SU-DHL-6 (cell line): Measurements from ENCODE around the gene MMEL1.

Source experiments
- H2AFZ ChIP-seq: fragments of 200-600 bp; sonication (generic); 2 replicates; pipeline ENCODE4 v1.6.1; 2014; ENCODE audit warnings: low read depth, mild to moderate bottlenecking, moderate library complexity, mixed read lengths, antibody characterized with exemption, low read length; ENCODE audit not compliant: severe bottlenecking
- H3F3A ChIP-seq: fragments of 200-600 bp; shearing (Covaris generic); 2 replicates; pipeline ENCODE4 v1.6.0; 2016; ENCODE audit warnings: antibody characterized with exemption, mild to moderate bottlenecking; ENCODE audit not compliant: insufficient read depth
- H3K27ac ChIP-seq: fragments of 200-600 bp; sonication (generic); 2 replicates; pipeline ENCODE4 v1.5.1; 2016; ENCODE audit warnings: low read depth, mild to moderate bottlenecking, low read length, moderate library complexity, mixed read lengths
- H3K27me3 ChIP-seq: fragments of 200-600 bp; sonication (generic), shearing (Covaris generic); 2 replicates; pipeline ENCODE4 v1.6.0; 2014; ENCODE audit warnings: mild to moderate bottlenecking, low read length
- H3K36me3 ChIP-seq: fragments of 200-600 bp; sonication (generic); 2 replicates; pipeline ENCODE4 v1.6.1; 2014; ENCODE audit warnings: mild to moderate bottlenecking, low read length, mixed read lengths
- H3K4me2 ChIP-seq: fragments of 300-600, 200-600 bp; shearing (Covaris generic), sonication (generic); 2 replicates; pipeline ENCODE4 v1.6.0; 2014; ENCODE audit warnings: low read length, low read depth, mild to moderate bottlenecking; ENCODE audit not compliant: poor library complexity, severe bottlenecking
- H3K4me3 ChIP-seq: fragments of 200-600 bp; sonication (generic); 2 replicates; pipeline ENCODE4 v1.5.1; 2014; ENCODE audit warnings: antibody characterized with exemption, low read length, mild to moderate bottlenecking, mixed read lengths; ENCODE audit not compliant: insufficient read depth, poor library complexity, severe bottlenecking
- H3K79me2 ChIP-seq: fragments of 200-600 bp; sonication (generic); 2 replicates; pipeline ENCODE4 v1.6.1; 2014; ENCODE audit warnings: mild to moderate bottlenecking, low read length, moderate library complexity; ENCODE audit not compliant: insufficient read depth
- H3K9ac ChIP-seq: fragments of 200-600 bp; sonication (generic); 2 replicates; pipeline ENCODE4 v1.7.0; 2014; ENCODE audit warnings: mild to moderate bottlenecking, low read length
- H3K9me2 ChIP-seq: fragments of 200-600 bp; sonication (generic); replicated peaks from 2 replicates; pipeline ENCODE4 v1.6.1; 2014; ENCODE audit warnings: low read length; ENCODE audit not compliant: insufficient read depth
- H3K9me3 ChIP-seq: fragments of 200-600 bp; sonication (generic); 2 replicates; pipeline ENCODE4 v1.6.1; 2014; ENCODE audit warnings: low read length, mixed read lengths; ENCODE audit not compliant: insufficient read depth
- H4K20me1 ChIP-seq: fragments of 200-600 bp; sonication (generic); 2 replicates; pipeline ENCODE4 v1.6.1; 2014; ENCODE audit warnings: low read depth, mild to moderate bottlenecking, antibody characterized with exemption, low read length, moderate library complexity, mixed read lengths
- EZH2phosphoT487 ChIP-seq: fragments of 200-600 bp; sonication (generic), shearing (Covaris generic); conservative IDR thresholded peaks from 2 replicates; pipeline ENCODE4 v1.6.1; 2018; ENCODE audit warnings: mild to moderate bottlenecking, antibody characterized with exemption, low read length, moderate library complexity, mixed read lengths
- TF ChIP-seq, protein P1 (sequence below): fragments of 200-600 bp; sonication (generic); IDR thresholded peaks from one replicate; pipeline ENCODE4 v1.5.1; 2017; ENCODE audit warnings: antibody characterized with exemption, mild to moderate bottlenecking, low read length, moderate library complexity; ENCODE audit not compliant: insufficient read depth, poor library complexity, severe bottlenecking

Gene MMEL1

DNA sequence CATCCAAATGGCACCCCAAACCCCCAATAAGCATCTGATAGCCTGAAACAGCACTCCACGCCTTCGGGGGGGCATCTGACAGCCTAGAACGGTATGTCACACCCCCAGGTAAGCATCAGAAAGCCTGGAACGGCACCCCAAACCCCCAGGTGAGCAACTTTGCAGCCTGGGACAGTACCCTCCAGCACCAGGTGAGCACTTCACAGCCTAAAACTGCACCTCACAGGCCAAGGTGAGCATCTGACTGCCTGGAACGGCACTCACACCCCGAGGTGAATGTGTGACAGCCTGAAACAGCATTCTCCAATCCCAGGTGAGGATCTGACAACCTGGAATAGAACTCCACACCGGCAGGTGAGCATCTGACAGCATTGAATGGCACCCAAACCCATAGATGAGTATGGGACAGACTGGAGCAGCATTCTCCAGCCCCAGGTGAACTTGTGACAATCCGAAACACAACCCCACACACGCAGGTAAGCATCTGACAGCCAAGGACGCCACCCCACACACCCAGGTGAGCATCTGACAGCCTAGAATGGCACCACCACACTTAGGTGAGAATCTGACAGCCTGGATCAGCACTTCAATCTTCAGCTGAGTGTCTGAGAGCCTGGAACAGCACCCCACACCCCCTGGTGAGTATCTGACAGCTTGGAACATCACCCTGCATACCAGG is 18.3 kb upstream of the MMEL1 start:
- no peak overlapping the region for H3K27ac ChIP-seq
- no peak overlapping the region for H3K4me2 ChIP-seq
- H3K4me3 ChIP-seq = no peak overlapping the region
- no peaks in the 10 kb centered on the region for H3F3A ChIP-seq
- H3K79me2 ChIP-seq = no peaks in the 10 kb centered on the region
- TF ChIP-seq EZH2phosphoT487 = no peak
- TF ChIP-seq, protein P1, sequence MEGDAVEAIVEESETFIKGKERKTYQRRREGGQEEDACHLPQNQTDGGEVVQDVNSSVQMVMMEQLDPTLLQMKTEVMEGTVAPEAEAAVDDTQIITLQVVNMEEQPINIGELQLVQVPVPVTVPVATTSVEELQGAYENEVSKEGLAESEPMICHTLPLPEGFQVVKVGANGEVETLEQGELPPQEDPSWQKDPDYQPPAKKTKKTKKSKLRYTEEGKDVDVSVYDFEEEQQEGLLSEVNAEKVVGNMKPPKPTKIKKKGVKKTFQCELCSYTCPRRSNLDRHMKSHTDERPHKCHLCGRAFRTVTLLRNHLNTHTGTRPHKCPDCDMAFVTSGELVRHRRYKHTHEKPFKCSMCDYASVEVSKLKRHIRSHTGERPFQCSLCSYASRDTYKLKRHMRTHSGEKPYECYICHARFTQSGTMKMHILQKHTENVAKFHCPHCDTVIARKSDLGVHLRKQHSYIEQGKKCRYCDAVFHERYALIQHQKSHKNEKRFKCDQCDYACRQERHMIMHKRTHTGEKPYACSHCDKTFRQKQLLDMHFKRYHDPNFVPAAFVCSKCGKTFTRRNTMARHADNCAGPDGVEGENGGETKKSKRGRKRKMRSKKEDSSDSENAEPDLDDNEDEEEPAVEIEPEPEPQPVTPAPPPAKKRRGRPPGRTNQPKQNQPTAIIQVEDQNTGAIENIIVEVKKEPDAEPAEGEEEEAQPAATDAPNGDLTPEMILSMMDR = no peak
- H2AFZ ChIP-seq = no peak overlapping the region
- H3K9ac ChIP-seq = no peak overlapping the region
- H3K9me2 ChIP-seq = no peaks in the 10 kb centered on the region
- H3K36me3 ChIP-seq = no peaks in the 10 kb centered on the region
- H4K20me1 ChIP-seq = no peaks in the 10 kb centered on the region
- H3K9me3 ChIP-seq = no peaks in the 10 kb centered on the region
- H3K27me3 ChIP-seq = no peaks in the 10 kb centered on the region

DNA sequence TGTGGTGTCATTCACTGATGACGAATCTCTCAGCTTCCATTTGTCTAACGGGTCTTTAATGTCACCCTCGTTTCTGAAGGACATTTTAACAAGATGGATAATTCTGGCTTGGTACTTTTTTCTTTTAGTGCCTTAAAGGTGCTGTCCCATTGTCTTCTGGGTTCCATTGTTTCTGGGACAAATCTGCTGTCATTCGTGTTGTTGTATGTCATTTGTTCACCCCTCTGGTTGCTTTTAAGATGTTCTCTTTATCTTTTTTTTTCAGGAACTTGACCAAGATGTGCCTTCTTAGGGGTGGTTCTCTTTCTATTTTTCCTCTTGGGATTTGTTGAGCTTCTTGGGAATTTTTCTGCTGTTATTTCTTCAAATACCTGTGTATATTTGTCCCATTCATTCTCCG is 14.0 kb upstream of the MMEL1 start:
- no peaks in the 10 kb centered on the region for H3K9me3 ChIP-seq
- no peak for TF ChIP-seq EZH2phosphoT487
- TF ChIP-seq, protein P1 = no peak

DNA sequence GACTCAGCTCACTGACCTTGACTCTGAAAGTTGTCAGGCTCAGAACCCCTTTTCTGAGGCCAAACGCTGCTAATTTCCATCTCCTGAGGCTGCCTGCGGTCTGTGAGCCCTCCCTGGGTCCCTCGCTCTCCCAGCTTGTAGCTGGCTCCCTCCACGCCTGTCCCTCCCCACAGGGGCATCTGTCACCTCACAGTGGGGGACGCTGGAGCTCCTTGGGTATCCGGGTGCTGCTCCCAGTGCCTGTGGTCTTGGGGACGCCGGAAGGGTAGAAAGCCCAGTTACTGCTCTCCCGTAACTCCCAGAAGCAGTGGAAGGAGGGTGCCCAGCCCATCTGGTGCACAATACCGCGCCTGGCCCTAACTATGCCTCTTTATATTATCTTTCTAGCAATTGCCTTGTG is 13.0 kb upstream of the MMEL1 start:
- Histone ChIP-seq H3K36me3 (no peaks in the 10 kb centered on the region), H3K4me3 (no peak overlapping the region), H2AFZ (no peak overlapping the region), H3K27ac (no peak overlapping the region), H3F3A (no peaks in the 10 kb centered on the region), H3K9me3 (no peaks in the 10 kb centered on the region), H3K4me2 (no peak overlapping the region), H3K9me2 (no peaks in the 10 kb centered on the region), H3K27me3 (no peaks in the 10 kb centered on the region), H4K20me1 (no peaks in the 10 kb centered on the region), H3K79me2 (no peaks in the 10 kb centered on the region), H3K9ac (no peak overlapping the region)
- TF ChIP-seq EZH2phosphoT487 = no peak
- TF ChIP-seq, protein P1 = no peak

More for the DNA sequence above, 14.0 kb upstream of the MMEL1 start:
- Histone ChIP-seq H3K9me2 (no peaks in the 10 kb centered on the region), H3K79me2 (no peaks in the 10 kb centered on the region), H3K36me3 (no peaks in the 10 kb centered on the region), H3K9ac (no peak overlapping the region), H3K4me2 (no peak overlapping the region), H3F3A (no peaks in the 10 kb centered on the region), H4K20me1 (no peaks in the 10 kb centered on the region), H2AFZ (no peak overlapping the region), H3K27me3 (no peaks in the 10 kb centered on the region), H3K27ac (no peak overlapping the region), H3K4me3 (no peak overlapping the region)
